Upper lobe of left lung (tissue), 4 donors: ENCODE data around the gene EMILIN3.

Experiments
- EP300 ChIP-seq, 4 donors: sonication (generic); formaldehyde crosslinking; IDR thresholded peaks; one replicate each; pipeline ENCODE4 v1.5.1; 2017; ENCODE audit warnings: antibody characterized with exemption in 4 of 4, control low read depth in 2 of 4
- POLR2A ChIP-seq, 4 donors: fragments of 450-650 bp; IDR thresholded peaks; one replicate each; pipeline ENCODE4 v1.5.1; 2016 to 2017; ENCODE audit warnings: antibody characterized with exemption in 4 of 4, mild to moderate bottlenecking in 2 of 4
- TF ChIP-seq, protein P1 (sequence below), 6 experiments: fragments of 450-650 bp in 4 of 6; fragments of 200-600 bp in 2 of 6; sonication (generic) in 2 of 6; IDR thresholded peaks; one replicate each; pipeline ENCODE4 v1.5.1; 2016 to 2019; ENCODE audit warnings: antibody characterized with exemption in 6 of 6

DNA sequence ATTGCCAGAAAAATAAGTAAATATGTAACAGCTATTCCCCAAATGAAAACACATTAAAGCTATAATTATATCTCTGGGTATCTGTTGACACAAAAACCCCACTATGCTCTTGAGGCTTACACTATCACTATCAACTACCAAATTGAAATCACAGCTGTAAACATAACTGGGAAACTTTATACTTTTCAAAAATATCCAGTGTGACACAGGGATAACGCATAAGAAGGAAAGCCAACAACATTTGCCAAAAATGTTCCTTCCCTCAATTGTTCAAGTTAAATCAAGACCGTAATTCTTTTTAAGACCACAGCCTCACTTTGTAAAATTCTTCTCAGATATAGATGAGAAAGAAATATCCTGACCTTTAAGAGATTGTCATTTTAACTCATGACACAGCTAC lies 52.2 kb downstream of the EMILIN3 start:
- no peak for TF ChIP-seq EP300 (IDR thresholded peaks at IDR 0.05)
- TF ChIP-seq POLR2A (IDR thresholded peaks at IDR 0.05): no peak
- TF ChIP-seq, protein P1, sequence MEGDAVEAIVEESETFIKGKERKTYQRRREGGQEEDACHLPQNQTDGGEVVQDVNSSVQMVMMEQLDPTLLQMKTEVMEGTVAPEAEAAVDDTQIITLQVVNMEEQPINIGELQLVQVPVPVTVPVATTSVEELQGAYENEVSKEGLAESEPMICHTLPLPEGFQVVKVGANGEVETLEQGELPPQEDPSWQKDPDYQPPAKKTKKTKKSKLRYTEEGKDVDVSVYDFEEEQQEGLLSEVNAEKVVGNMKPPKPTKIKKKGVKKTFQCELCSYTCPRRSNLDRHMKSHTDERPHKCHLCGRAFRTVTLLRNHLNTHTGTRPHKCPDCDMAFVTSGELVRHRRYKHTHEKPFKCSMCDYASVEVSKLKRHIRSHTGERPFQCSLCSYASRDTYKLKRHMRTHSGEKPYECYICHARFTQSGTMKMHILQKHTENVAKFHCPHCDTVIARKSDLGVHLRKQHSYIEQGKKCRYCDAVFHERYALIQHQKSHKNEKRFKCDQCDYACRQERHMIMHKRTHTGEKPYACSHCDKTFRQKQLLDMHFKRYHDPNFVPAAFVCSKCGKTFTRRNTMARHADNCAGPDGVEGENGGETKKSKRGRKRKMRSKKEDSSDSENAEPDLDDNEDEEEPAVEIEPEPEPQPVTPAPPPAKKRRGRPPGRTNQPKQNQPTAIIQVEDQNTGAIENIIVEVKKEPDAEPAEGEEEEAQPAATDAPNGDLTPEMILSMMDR (IDR thresholded peaks at IDR 0.05): no peak
